DOHH2 (cell line): Measurements from ENCODE around the gene RNF181.

ENCODE experiments used
- H3F3A ChIP-seq: fragments of 200-600 bp; sonication (generic), shearing (Covaris generic); 2 replicates; pipeline ENCODE4 v1.6.0; 2016; ENCODE audit warnings: antibody characterized with exemption, mild to moderate bottlenecking; ENCODE audit not compliant: control insufficient read depth, insufficient read depth
- H3K27ac ChIP-seq: fragments of 200-600 bp; sonication (generic); 2 replicates; pipeline ENCODE4 v1.5.1; 2014; ENCODE audit warnings: low read depth, mild to moderate bottlenecking, low read length, moderate library complexity
- H3K27me3 ChIP-seq: fragments of 200-600 bp; sonication (generic); 2 replicates; pipeline ENCODE4 v1.6.1; 2014; ENCODE audit warnings: mild to moderate bottlenecking, low read length, mixed read lengths; ENCODE audit not compliant: control insufficient read depth
- H3K36me3 ChIP-seq: fragments of 200-600 bp; sonication (generic); 2 replicates; pipeline ENCODE4 v1.6.1; 2014; ENCODE audit warnings: mild to moderate bottlenecking, low read length, moderate library complexity, mixed read lengths; ENCODE audit not compliant: control insufficient read depth
- H3K4me1 ChIP-seq: fragments of 200-600 bp; sonication (generic); 2 replicates; pipeline ENCODE4 v1.6.1; 2014; ENCODE audit warnings: mild to moderate bottlenecking, low read length, mixed read lengths; ENCODE audit not compliant: control insufficient read depth
- H3K4me2 ChIP-seq: fragments of 200-600 bp; sonication (generic); 2 replicates; pipeline ENCODE4 v1.6.0; 2014; ENCODE audit warnings: mild to moderate bottlenecking, low read length, moderate library complexity
- H3K4me3 ChIP-seq: fragments of 200-600 bp; sonication (generic); 2 replicates; pipeline ENCODE4 v1.5.1; 2014; ENCODE audit warnings: mild to moderate bottlenecking, low read length, mixed read lengths
- H3K79me2 ChIP-seq: fragments of 200-600 bp; sonication (generic); 2 replicates; pipeline ENCODE4 v1.6.1; 2014; ENCODE audit warnings: mild to moderate bottlenecking, low read length, mixed read lengths; ENCODE audit not compliant: control insufficient read depth
- H3K9me2 ChIP-seq: fragments of 200-600 bp; sonication (generic); replicated peaks from 2 replicates; pipeline ENCODE4 v1.6.1; 2014; ENCODE audit warnings: mild to moderate bottlenecking, low read length, mixed read lengths; ENCODE audit not compliant: control insufficient read depth
- H3K9me3 ChIP-seq: fragments of 200-600 bp; sonication (generic); 2 replicates; pipeline ENCODE4 v1.6.1; 2014; ENCODE audit warnings: antibody characterized with exemption, low read length, mixed read lengths; ENCODE audit not compliant: control insufficient read depth, insufficient read depth
- H4K20me1 ChIP-seq: fragments of 200-600 bp; sonication (generic); 2 replicates; pipeline ENCODE4 v1.6.0; 2014; ENCODE audit warnings: low read depth, mild to moderate bottlenecking, antibody characterized with exemption, low read length, moderate library complexity; ENCODE audit not compliant: control insufficient read depth, insufficient read depth
- EZH2phosphoT487 ChIP-seq: fragments of 200-600 bp; sonication (generic); IDR thresholded peaks from 2 replicates; pipeline ENCODE4 v1.6.1; 2017; ENCODE audit warnings: borderline replicate concordance, mild to moderate bottlenecking, antibody characterized with exemption, low read length, moderate library complexity, mixed read lengths
- TF ChIP-seq, protein P1 (sequence below): fragments of 200-600 bp; sonication (generic); IDR thresholded peaks from one replicate; pipeline ENCODE4 v1.5.1; 2014; ENCODE audit warnings: antibody characterized with exemption, mild to moderate bottlenecking, low read depth, low read length; ENCODE audit not compliant: poor library complexity, severe bottlenecking

The RNF181 gene

DNA sequence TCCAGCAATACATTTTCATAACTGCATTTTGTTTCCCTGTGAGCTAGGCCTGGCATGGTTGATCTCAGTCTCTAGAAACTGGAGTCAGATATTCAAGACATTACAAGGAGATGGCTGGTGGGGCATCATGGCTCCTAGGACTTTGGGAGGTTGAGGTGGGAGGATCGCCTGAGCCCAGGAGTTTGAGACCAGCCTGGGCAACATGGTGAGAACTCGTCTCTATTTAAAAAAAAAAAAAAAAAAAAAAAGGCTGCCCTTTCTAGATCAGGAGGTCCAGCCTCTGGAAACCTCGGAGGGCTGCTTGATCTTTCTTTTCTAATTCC, 18.5 kb upstream of the RNF181 start:
- H3K27me3 ChIP-seq, result peaks cover 5% of the 10 kb centered on the region; the same call in 1 of the 2 replicates
- peaks cover 28% of the 10 kb centered on the region for H3K4me1 ChIP-seq
- no peaks in the 10 kb centered on the region for H3K9me2 ChIP-seq
- H3K9me3 ChIP-seq, result no peaks in the 10 kb centered on the region
- H3F3A ChIP-seq, result no peaks in the 10 kb centered on the region
- H3K4me3 ChIP-seq, result peak overlapping the region; percentile 99
- H3K79me2 ChIP-seq, result peaks cover 31% of the 10 kb centered on the region
- peak overlapping the region; percentile 99 for H3K4me2 ChIP-seq
- TF ChIP-seq EZH2phosphoT487, result no peak
- TF ChIP-seq, protein P1, sequence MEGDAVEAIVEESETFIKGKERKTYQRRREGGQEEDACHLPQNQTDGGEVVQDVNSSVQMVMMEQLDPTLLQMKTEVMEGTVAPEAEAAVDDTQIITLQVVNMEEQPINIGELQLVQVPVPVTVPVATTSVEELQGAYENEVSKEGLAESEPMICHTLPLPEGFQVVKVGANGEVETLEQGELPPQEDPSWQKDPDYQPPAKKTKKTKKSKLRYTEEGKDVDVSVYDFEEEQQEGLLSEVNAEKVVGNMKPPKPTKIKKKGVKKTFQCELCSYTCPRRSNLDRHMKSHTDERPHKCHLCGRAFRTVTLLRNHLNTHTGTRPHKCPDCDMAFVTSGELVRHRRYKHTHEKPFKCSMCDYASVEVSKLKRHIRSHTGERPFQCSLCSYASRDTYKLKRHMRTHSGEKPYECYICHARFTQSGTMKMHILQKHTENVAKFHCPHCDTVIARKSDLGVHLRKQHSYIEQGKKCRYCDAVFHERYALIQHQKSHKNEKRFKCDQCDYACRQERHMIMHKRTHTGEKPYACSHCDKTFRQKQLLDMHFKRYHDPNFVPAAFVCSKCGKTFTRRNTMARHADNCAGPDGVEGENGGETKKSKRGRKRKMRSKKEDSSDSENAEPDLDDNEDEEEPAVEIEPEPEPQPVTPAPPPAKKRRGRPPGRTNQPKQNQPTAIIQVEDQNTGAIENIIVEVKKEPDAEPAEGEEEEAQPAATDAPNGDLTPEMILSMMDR, result no peak
- peaks cover 34% of the 10 kb centered on the region for H3K36me3 ChIP-seq
- H3K27ac ChIP-seq, result no peak overlapping the region
- H4K20me1 ChIP-seq, result no peaks in the 10 kb centered on the region

DNA sequence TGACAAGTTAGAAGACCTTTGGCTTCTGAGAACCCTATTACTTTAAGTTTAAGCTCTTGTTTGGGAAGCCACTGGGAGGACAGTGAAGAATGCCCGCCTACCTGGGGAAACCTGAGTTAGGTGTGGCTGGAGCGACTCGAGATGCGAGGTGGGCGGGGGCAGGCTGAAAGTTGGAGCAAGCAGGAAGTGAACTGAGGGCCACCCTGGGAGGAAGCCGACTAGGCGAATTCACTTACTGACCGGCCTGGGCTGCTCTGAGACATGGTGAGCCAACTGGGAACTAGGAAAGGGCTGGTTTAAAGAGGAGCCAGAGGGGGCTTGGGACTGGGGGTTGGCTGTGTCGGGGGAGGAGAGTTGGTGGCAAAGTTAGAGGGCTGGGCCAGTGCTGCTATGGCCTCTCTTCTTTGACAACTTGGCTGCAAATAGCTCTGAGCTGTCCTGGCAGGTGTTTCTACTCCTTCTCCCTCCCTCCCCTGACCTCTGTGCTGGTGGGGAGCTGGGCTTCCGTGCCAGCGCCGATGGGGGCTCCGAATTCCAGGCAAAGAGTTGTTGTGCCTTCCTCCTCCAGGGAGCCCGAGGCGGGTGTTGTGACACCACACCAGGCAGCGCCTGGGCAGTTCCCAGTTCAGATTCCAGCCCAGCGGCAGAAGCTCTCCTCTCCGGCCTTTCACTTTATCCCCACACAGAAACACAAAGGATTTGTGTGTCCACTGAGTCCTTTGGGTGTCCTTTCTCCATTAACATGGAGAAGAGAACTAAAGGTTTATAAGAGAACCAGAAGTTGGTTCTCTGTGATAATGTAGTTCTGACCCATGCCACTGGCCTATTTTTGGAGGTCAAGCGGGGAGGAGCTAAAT, 17.9 kb upstream of the RNF181 start, which contains the start of gene VAMP8:
TSS of gene VAMP8 (plus strand) at position 201 of the 857 bp plus-strand sequence. CDS start at position 262, 61 bp downstream.
- H3K9me2 ChIP-seq, result no peaks in the 10 kb centered on the region
- H3K4me1 ChIP-seq, result peaks cover 28% of the 10 kb centered on the region
- H4K20me1 ChIP-seq, result no peaks in the 10 kb centered on the region
- H3K27ac ChIP-seq, result peak within 1 kb of the TSS; percentile 62
- peaks cover 31% of the 10 kb centered on the region for H3K79me2 ChIP-seq
- H3K36me3 ChIP-seq, result peaks cover 40% of the 10 kb centered on the region
- H3K9me3 ChIP-seq, result no peaks in the 10 kb centered on the region
- H3K4me2 ChIP-seq, result peak within 1 kb of the TSS; percentile 99
- peak within 1 kb of the TSS; percentile 99 for H3K4me3 ChIP-seq
- no peak for TF ChIP-seq EZH2phosphoT487
- TF ChIP-seq, protein P1, result no peak
- peaks cover 1% of the 10 kb centered on the region; the same call in 1 of the 2 replicates for H3K27me3 ChIP-seq
- no peaks in the 10 kb centered on the region for H3F3A ChIP-seq

DNA sequence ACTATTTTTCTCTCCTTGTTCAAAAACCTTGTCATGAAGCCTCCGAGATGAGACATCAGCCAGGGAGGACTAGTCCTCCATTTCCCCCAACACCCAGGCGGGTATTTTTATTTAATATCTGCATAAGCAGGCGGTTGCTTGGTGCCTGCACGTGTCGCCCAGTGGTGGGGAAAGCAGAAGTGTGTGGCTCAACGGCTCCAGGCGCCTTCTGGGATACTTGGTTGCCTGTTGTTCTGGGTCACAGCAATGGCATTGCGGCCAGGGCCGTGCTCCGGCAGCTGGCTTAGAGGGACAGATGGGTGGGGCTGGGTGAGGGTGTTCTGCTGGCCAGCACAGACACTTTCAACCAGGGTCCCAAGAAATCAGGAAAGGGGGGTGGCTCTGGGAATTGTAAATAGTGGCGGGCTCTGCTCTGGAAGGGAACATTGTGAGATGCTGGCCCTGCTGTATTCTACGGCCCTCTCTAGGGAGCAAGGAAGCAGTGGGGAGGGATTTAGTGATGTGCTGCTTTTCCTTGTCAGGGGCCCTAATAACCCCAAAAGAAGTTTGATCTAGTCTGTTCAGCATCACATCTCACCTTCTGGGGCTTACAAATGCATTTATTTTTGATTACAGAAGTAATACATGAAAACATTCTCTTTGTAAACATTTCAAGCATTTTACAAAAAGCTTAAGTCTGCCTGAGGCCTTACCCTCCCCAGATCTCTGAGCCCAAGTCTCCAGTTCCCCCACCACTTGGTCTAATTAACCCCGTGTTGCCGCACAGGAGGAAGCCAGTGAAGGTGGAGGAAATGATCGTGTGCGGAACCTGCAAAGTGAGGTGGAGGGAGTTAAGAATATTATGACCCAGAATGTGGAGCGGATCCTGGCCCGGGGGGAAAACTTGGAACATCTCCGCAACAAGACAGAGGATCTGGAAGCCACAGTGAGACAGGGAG, 17.0 kb upstream of the RNF181 start:
- peak overlapping the region; percentile 62 for H3K27ac ChIP-seq
- H3K4me2 ChIP-seq, result peak overlapping the region; percentile 99
- no peaks in the 10 kb centered on the region for H4K20me1 ChIP-seq
- peaks cover 28% of the 10 kb centered on the region for H3K4me1 ChIP-seq
- peaks cover 44% of the 10 kb centered on the region for H3K36me3 ChIP-seq
- H3K4me3 ChIP-seq, result peak overlapping the region; percentile 99
- H3K79me2 ChIP-seq, result peaks cover 31% of the 10 kb centered on the region
- no peaks in the 10 kb centered on the region for H3K9me3 ChIP-seq
- H3K27me3 ChIP-seq, result no peaks in the 10 kb centered on the region
- no peaks in the 10 kb centered on the region for H3K9me2 ChIP-seq
- no peak for TF ChIP-seq EZH2phosphoT487
- TF ChIP-seq, protein P1, result no peak
- no peaks in the 10 kb centered on the region for H3F3A ChIP-seq
